Epidermal melanocyte (primary cell): ENCODE data around the gene KRIT1.
"Not testable (repeated sequence)": the region's sequence is repeated elsewhere in the genome, so short reads cannot be mapped to it uniquely, and the experiment has no call there.

Experiments used
- DNase-seq: peaks from one replicate; pipeline ENCODE4 v3.0.0; 2011; ENCODE audit warnings: low spot score; ENCODE audit not compliant: insufficient read length

The KRIT1 gene

GRCh38 chr7:92250603-92251002 is 4.9 kb upstream of the KRIT1 start:
- no peak for DNase-seq

GRCh38 chr7:92246360-92247101 is 817 bp upstream of the KRIT1 start:
- DNase-seq = peak; percentile 19

DNA sequence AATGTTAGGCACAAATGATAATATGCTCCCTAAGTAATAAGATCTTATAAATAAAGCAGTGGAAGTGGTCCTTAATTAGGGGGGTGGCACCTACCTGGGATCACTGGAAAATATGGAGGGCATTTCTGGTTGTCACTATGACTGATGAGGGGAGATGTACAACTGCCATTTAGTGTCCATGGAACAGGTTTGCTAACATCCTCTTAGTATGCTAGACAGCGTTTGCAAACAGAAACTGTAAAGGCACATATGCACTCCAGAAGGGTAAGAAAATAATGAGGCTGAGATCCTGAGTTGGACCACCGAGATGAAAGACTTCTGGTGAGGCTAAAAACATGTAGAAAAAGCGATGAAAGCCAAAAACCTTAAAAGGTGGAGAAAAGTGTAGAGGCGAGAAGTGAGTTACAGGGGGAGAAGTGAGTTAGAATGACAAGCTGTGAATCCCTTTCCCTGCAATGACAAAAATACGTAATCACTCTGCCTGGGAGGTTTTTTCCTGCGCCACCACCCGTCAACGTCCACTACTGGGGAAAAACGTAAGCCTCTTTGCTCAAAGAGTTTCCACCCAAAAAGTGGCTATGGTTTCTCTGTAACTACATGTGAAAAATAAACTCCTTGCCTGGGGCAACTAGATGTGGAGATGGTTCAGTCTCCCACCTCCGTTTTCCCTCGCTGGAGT is 767 bp downstream of the KRIT1 start:
- peak; percentile 16 for DNase-seq

- DNase-seq = no peak
Observed at GRCh38 chr7:92242972-92243371, 2.7 kb downstream of the KRIT1 start.

DNA sequence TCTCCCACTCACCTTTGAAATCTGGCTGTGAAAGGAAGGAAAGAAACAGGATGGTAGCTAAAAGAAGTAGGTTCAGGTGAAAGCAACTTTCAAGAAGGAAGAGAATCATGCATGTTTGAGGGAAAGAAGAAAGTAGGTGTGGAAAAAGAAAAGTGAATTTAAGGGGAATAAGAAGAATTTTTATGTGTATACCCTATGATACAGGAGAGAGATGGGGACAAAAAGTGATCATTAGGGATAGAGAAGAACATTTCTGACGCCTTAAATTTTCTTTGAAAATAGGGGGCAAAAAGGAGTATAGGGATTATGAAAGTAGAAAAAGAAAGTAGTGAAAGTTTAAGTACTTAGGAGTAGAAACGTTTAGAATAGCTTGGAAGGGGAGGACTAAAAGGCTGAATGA is 15.2 kb downstream of the KRIT1 start:
- DNase-seq = no peak

GRCh38 chr7:92228742-92229141 is 17.0 kb downstream of the KRIT1 start:
- DNase-seq = no peak

GRCh38 chr7:92228100-92228499 is 17.6 kb downstream of the KRIT1 start:
- no peak for DNase-seq

DNA sequence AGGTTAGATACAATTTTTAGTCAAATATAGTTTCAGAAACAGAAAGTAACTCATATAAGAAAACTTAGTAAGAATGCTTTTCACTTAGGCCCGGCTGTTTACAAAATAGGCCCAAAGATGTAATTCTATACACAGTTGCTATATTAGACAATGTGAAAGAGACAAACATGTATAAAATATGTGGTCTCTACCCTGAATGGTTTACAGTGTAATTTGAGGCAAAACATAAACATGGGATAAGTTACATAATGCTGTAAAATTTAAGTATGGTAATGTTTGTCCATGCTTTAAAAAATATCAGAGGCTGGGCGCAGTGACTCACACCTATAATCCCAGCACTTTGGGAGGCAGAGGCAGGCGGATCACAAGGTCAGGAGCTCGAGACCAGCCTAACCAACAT is 18.7 kb downstream of the KRIT1 start:
- no peak for DNase-seq

GRCh38 chr7:92221766-92222165 is 23.9 kb downstream of the KRIT1 start:
- no peak for DNase-seq

DNA sequence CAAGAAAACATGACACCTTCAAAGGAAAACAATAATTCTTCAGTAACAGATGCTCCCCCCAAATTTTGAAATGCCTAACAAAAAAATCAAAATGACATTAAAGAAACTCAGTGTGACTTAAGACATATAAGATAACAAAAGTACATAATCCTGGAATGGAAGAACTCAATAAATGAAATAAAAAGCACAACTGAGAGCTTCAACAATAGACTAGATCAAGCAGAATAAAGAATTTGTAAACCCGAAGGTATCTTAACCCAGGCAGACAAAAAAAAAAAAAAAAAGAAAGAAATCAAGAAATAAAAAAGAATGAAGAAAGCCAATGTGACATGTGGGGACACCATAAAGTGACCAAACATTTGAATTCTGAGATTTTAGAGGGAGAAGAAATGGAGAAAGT is 39.0 kb downstream of the KRIT1 start:
- DNase-seq = no peak

GRCh38 chr7:92205987-92206386 is 39.7 kb downstream of the KRIT1 start:
- no peak for DNase-seq

DNA sequence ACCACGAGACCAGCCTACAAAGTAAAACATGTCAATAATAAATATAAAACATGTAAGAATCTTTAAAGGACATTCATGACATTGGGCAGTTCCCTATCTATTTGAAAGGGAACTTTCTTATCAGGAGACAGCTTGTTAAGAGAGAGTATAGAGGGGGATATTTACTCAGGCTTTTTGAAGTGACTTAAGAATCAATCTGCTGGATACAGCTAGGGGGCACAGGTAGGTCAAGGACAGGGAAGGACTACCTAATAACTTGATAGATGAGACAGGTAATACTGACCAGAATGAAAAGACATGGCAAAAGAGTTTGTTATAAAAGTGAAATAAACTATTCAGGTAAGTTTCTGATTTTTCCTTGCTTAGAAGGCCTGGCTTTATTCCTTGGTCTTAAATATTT is 44.9 kb downstream of the KRIT1 start:
- no peak for DNase-seq

DNA sequence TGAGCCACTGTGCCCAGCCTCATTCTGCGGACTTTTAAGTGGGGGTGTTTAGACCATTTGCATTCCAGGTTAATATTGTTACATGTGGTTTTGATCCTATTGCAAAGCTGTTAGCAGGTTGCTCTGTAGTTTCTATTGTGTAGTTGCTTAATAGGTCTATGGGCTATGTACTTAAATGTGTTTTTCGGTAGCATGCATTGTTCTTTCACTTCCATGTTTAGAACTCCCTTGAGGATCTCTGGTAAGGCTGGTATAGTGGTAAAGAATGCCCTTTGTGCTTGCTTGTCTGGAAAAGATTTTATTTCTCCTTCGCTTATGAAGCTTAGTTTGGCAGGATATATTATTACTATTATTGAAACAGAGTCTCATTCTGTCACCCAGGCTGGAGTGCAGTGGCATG is 53.4 kb downstream of the KRIT1 start:
- DNase-seq = no peak

GRCh38 chr7:92189246-92189645 is 56.5 kb downstream of the KRIT1 start:
- DNase-seq = not testable (repeated sequence)

DNA sequence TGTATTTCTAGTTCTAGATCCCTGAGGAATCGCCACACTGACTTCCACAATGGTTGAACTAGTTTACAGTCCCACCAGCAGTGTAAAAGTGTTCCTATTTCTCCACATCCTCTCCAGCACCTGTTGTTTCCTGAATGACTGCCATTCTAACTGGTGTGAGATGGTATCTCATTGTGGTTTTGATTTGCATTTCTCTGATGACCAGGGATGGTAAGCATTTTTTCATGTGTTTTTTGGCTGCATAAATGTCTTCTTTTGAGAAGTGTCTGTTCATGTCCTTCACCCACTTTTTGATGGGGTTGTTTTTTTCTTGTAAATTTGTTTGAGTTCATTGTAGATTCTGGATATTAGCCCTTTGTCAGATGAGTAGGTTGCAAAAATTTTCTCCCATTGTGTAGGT is 61.4 kb downstream of the KRIT1 start:
- not testable (repeated sequence) for DNase-seq

DNA sequence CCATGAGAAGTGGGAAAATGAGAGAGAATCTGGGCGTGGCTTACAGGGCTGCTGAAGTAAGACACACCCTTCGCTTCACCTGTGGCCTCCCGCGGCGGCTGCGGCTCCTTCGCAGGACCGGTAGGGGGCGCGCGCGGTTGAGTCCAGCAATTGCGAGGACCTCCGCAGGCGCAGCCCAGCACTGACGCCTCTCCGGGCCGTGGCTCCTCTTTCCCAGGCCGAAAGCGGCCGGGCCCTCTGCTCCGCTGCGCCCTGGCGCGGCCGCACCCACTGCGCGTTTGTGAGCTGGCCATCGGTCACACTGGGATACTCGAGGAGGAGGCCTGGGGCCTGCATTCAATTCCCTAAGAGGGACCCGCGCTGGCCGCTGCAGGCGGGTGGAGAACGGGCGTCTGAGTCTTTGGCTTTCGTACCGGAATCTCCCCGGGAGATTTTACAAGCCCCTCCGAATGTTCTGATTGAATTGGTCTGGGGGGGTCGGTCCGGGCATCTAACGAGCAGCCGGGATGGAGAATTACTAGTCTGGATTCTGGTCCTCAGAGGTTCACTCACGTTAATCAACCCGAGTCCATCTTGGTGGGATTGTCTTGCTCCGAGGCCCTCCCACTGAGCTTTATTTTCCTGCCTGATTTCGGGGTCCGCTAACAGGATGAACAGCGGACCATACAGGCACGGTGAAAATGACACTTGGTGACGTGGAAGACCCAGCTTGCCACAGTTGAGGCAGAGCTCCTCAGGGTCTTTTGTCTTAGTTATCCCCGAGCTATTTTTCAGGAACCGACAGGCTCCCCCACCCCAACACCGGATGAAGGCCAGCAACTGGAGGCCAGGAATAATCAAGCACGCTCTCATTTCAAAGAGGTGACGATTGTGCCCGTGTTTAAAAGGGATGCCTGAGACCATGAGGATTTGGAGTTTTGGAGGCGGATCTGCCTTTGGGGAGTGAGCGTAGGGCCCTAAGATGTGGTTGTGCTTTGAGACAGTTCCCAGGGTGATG is 66.5 kb downstream of the KRIT1 start, which contains the start of gene LRRD1:
LRRD1 (minus strand) TSS at position 215 of the 997 bp plus-strand sequence. CDS start 13,940 bp downstream, outside the sequence.
- DNase-seq = peak; percentile 59

DNA sequence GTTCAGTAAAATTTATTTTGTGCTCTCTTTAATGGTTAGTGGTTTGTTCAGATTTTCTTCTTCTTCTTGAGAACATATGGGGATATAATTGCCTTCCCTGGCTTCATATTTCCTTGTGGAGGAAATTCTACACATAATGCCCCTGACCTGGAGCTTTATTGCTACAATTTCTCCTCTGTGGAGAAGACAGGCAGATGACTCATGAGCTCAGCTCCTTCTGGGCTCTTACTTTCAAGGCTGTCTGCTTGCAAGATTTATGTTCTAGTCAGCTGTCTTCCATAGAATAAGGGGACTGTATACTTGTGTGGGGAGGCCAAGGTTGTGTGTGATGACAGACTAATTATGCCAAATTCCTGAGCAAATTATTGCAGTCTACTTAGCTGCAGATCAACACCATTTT is 68.4 kb downstream of the KRIT1 start:
- no peak for DNase-seq

DNA sequence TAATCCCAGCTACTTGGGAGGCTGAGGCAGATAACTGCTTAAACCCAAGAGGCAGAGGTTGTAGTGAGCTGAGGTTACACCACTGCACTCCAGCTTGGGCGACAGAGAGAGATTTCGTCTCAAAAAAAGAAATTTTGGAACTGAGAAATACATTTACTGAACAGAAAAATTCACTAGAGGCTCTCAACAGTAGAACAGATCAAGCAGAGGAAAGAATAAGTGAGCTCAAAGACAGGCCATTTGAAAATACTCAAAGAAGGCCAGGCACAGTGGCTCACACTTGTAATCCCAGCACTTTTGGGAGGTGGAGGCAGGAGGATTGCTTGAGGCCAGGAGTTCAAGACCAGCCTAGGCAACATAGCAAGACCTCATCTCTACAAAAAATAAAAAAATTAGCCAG is 76.2 kb downstream of the KRIT1 start:
- DNase-seq = not testable (repeated sequence)

DNA sequence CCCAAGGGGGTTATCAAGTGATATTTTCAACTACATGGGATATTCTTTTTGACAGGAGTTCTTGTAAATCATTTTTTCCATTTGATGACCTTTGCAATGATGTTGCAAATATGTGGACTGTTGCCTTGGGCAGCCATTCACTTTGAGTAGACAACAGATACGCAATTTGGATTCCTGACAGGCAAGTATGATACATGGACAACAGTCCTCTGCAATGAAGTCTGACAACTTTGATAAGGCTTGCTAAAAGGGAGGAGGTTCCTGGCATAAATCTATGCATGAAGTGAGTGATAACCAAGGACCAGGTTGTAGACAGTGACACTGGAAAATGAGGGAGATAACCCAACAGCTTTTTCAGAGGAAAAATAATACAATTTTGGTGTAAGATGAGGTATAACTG is 84.4 kb downstream of the KRIT1 start:
- DNase-seq = no peak

DNA sequence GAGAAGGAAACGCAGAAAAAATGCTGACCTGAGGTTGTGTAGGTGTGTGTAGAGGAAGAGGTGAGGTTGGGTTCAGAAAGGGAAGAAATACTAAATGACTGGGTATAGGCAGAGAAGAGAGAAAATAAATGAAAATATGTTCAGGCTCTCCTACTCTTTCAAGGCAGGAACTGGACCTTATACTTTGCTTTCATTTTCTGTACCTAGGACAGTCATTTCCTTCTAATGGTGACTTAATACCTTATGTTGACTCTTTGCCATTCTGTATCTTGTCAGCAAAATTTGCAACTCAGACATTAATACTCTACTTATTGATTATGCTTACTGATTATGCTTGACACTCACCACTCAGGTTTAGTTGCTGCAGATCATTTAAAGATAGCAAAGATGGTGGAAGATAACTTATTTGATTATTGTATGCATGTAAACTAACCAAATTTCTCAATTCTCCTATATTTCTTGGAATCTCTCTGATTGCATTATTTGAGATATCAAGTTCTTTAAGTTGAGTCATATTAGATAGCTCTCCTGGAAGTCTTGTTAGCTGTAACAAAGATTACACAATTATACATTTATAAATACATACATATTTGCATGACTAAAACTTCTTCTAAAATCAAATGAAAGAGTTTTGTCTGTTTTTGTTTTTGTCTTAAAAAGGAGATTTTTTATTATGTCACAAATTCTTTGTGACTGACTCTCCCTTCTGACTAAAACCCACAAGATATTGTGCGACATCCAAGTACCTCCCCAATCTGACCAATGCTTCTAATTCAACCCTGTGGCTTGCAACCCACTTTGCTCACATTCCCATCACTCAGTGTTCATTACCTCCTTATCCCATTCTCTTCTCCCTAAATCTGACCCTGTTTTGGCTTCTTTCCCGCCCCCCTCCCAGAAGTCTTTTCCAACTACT is 86.8 kb downstream of the KRIT1 start:
- no peak for DNase-seq

GRCh38 chr7:92156990-92157389 is 88.7 kb downstream of the KRIT1 start:
- DNase-seq = no peak
